IPS-20b (cell line): ENCODE measurements around the gene TSNAXIP1.
A peak's percentile ranks its signal among the peaks of the same experiment; 100 is the strongest.

ENCODE experiments used
- H3K27ac ChIP-seq: one replicate; pipeline ENCODE4 v1.5.1; 2013; ENCODE audit warnings: low read length
- H3K27me3 ChIP-seq: 2 replicates; pipeline ENCODE4 v1.6.1; 2013; ENCODE audit warnings: mild to moderate bottlenecking, low read length, inconsistent platforms; ENCODE audit not compliant: insufficient read depth
- H3K36me3 ChIP-seq: 2 replicates; pipeline ENCODE4 v1.6.1; 2013; ENCODE audit warnings: low read depth, mild to moderate bottlenecking, inconsistent platforms, low read length, moderate library complexity; ENCODE audit not compliant: insufficient read depth
- H3K4me1 ChIP-seq: 2 replicates; pipeline ENCODE4 v1.6.1; 2013; ENCODE audit warnings: mild to moderate bottlenecking, control low read depth, inconsistent platforms, low read length, moderate library complexity; ENCODE audit not compliant: insufficient read depth
- H3K4me3 ChIP-seq: 2 replicates; pipeline ENCODE4 v1.5.1; 2013; ENCODE audit warnings: mild to moderate bottlenecking, low read length, inconsistent platforms
- H3K9ac ChIP-seq: 2 replicates; pipeline ENCODE4 v1.6.1; 2013; ENCODE audit warnings: low read depth, mild to moderate bottlenecking, inconsistent platforms, low read length, moderate library complexity
- H3K9me3 ChIP-seq: 2 replicates; pipeline ENCODE4 v1.6.1; 2013; ENCODE audit warnings: mild to moderate bottlenecking, low read depth, low read length, inconsistent platforms; ENCODE audit not compliant: insufficient read depth

The TSNAXIP1 gene

GRCh38 chr16:67790071-67790470 is 16.6 kb upstream of the TSNAXIP1 start:
- H3K4me3 ChIP-seq = no peak overlapping the region
- no peaks in the 10 kb centered on the region for H3K27me3 ChIP-seq
- no peak overlapping the region for H3K9ac ChIP-seq
- no peak overlapping the region for H3K27ac ChIP-seq
- H3K9me3 ChIP-seq = no peaks in the 10 kb centered on the region
- no peaks in the 10 kb centered on the region for H3K4me1 ChIP-seq
- no peaks in the 10 kb centered on the region for H3K36me3 ChIP-seq

DNA sequence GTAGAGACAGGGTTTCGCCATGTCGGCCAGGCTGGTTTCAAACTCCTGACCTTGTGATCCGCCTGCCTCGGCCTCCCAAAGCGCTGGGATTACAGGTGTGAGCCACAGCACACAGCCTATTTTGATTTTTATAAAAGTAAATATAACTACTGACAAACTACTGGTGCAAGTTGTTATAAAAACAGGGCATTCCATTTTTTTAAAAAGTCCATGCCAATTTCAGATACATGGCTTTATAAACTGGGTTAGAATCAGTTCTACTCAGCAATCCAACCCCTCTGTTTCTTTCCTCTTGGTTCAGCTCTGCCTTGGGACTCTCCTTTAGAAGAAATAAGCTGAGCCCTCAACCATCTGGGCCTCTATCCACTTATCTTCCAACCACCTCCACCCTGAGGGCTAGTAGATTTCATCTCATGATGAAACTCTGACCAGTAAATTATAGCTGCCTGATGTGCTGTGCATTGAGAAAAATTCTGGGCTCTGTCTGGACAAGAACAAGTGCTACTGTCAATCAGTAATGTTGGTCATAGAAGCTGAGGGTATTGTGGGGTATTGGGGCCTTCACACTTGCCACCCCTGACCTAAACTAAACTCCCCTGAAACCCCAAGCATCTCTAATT is 10.5 kb upstream of the TSNAXIP1 start:
- Histone ChIP-seq H3K4me3 (no peak overlapping the region), H3K4me1 (no peaks in the 10 kb centered on the region), H3K27ac (no peak overlapping the region), H3K9ac (no peak overlapping the region), H3K9me3 (no peaks in the 10 kb centered on the region), H3K36me3 (peaks cover 11% of the 10 kb centered on the region), H3K27me3 (no peaks in the 10 kb centered on the region)

GRCh38 chr16:67800338-67800926 is 6.3 kb upstream of the TSNAXIP1 start:
- Histone ChIP-seq H3K27me3 (no peaks in the 10 kb centered on the region), H3K9ac (no peak overlapping the region), H3K36me3 (peaks cover 35% of the 10 kb centered on the region), H3K4me1 (no peaks in the 10 kb centered on the region), H3K9me3 (no peaks in the 10 kb centered on the region), H3K4me3 (no peak overlapping the region), H3K27ac (no peak overlapping the region)

- no peaks in the 10 kb centered on the region for H3K27me3 ChIP-seq
- H3K9ac ChIP-seq = no peak overlapping the region
- no peaks in the 10 kb centered on the region for H3K4me1 ChIP-seq
- no peaks in the 10 kb centered on the region for H3K9me3 ChIP-seq
- peaks cover 35% of the 10 kb centered on the region for H3K36me3 ChIP-seq
- H3K27ac ChIP-seq = no peak overlapping the region
- no peak overlapping the region for H3K4me3 ChIP-seq
Observed at GRCh38 chr16:67801241-67801640, 5.4 kb upstream of the TSNAXIP1 start.

- Histone ChIP-seq H3K4me1 (no peaks in the 10 kb centered on the region), H3K36me3 (peaks cover 35% of the 10 kb centered on the region), H3K9ac (no peak overlapping the region), H3K27ac (no peak overlapping the region), H3K9me3 (no peaks in the 10 kb centered on the region), H3K27me3 (no peaks in the 10 kb centered on the region), H3K4me3 (no peak overlapping the region)
Observed at GRCh38 chr16:67801883-67802282, 4.8 kb upstream of the TSNAXIP1 start.

DNA sequence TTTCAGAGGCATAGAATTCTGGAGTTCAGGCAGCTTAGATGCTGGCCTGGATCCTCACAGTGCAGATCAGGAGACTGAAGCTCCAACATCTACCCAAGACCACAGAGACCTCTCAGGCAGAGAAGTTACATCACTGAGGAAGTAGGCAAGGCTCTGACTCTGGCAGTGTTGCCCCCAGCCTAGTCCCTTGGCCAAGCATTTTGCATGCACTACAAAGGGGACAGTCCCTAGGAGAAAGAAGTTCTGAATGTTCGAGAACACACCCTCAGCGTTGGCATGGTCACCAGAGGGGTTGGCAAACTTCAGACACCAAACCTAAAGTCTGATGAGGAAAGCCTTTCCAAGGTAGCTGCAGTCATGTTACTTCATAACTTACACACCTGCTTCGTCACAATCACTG is 2.8 kb upstream of the TSNAXIP1 start:
- Histone ChIP-seq H3K4me3 (no peak overlapping the region), H3K27ac (no peak overlapping the region), H3K9me3 (no peaks in the 10 kb centered on the region), H3K9ac (no peak overlapping the region), H3K27me3 (no peaks in the 10 kb centered on the region), H3K4me1 (0 out of 2 replicates have a peak, but pooled peaks cover 4% of the 10 kb centered on the region), H3K36me3 (peaks cover 35% of the 10 kb centered on the region)

DNA sequence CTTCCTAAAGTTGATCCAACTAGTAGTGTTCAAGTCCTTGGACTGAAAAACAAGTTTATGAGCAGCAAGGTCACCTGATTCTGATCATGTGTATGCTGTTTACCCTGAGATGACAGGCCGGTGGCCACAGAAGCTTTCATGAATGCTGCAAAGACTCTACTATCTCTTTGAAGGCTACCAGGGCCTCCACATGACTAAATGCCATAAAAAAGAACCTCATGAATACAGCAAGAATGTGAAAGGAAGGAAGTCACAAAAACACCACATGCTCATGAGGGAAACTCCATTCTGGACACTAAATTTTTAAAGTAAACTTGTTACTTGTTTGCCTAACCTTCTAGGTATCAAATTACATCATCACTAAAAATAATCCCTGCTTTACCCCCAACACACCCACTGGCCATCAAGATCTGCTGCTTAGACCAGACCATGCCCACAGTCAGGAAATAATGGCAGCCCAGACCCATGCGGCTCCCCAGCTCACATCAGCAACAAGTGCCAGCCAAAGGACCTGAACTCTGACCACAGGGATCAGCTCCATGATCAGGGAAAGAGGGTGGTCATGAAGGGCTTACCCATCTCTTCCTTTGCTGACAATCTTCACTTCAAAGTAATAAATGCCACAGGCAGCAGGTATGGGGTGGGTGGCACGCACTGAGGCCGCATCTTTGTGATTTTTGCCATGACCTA is 1.7 kb upstream of the TSNAXIP1 start:
- H3K27me3 ChIP-seq = no peaks in the 10 kb centered on the region
- H3K27ac ChIP-seq = no peak overlapping the region
- no peaks in the 10 kb centered on the region for H3K9me3 ChIP-seq
- H3K36me3 ChIP-seq = peaks cover 31% of the 10 kb centered on the region
- H3K9ac ChIP-seq = peak overlapping the region; percentile 93; the same call in 1 of the 2 replicates
- peak overlapping the region; percentile 97 for H3K4me3 ChIP-seq
- H3K4me1 ChIP-seq = 0 out of 2 replicates have a peak, but pooled peaks cover 4% of the 10 kb centered on the region

GRCh38 chr16:67805718-67806427 is 816 bp upstream of the TSNAXIP1 start:
- Histone ChIP-seq H3K27ac (no peak overlapping the region), H3K9me3 (no peaks in the 10 kb centered on the region), H3K4me1 (0 out of 2 replicates have a peak, but pooled peaks cover 4% of the 10 kb centered on the region), H3K4me3 (peak overlapping the region; percentile 97), H3K27me3 (no peaks in the 10 kb centered on the region), H3K9ac (peak overlapping the region; percentile 93), H3K36me3 (peaks cover 27% of the 10 kb centered on the region)

DNA sequence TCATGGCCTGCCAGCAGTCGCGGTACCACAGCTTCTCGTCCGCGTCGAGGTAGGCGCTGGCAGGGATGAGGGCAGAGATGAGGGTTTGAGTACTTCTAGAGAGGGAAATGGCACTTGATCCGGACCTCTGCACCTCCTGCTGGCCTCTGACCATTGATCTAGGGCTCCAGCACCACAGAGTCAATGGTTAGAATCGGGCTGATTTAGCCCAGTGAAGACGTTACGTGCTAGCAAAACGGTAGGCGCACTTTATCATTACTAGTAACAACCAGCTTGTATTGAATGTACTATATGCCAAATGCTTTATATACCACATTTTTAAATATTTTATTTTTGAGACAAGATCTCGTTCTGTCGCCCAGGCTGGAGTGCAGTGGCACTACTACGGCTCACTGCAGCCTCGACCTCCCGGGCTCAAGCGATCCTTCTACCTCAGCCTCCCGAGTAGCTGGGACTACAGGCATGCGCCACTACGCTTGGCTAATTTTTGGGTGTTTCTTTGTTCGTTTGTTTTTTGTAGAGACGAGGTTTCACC is 526 bp downstream of the TSNAXIP1 start:
- H3K9ac ChIP-seq = peak overlapping the region; percentile 50; the same call in 1 of the 2 replicates
- peaks cover 14% of the 10 kb centered on the region for H3K36me3 ChIP-seq
- H3K9me3 ChIP-seq = no peaks in the 10 kb centered on the region
- H3K27ac ChIP-seq = no peak overlapping the region
- no peaks in the 10 kb centered on the region for H3K27me3 ChIP-seq
- H3K4me3 ChIP-seq = peak overlapping the region; percentile 97
- H3K4me1 ChIP-seq = 0 out of 2 replicates have a peak, but pooled peaks cover 4% of the 10 kb centered on the region

GRCh38 chr16:67811899-67812298 is 5.2 kb downstream of the TSNAXIP1 start:
- H3K4me3 ChIP-seq = no peak overlapping the region
- no peaks in the 10 kb centered on the region for H3K36me3 ChIP-seq
- no peak overlapping the region for H3K27ac ChIP-seq
- no peaks in the 10 kb centered on the region for H3K27me3 ChIP-seq
- no peaks in the 10 kb centered on the region for H3K9me3 ChIP-seq
- H3K4me1 ChIP-seq = 0 out of 2 replicates have a peak, but pooled peaks cover 4% of the 10 kb centered on the region
- no peak overlapping the region for H3K9ac ChIP-seq

DNA sequence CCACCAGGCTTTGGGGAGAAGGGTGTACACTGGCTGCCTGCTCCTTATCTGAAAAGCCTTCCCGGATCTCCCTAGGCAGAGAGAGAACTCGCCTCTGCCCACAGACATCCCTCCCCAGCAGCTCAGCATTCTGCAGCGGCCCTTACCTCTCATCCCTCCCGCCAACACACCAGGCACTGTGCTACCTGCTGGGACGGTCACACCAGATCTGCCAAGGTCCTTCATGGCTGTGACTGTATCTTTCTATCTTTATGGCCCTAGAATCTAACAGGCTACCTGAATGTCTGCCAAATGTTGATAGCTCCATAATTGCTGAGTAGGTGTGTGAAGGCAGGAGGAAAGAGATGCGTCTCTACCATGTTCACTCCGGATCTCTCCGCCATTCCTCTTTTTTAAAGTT is 7.9 kb downstream of the TSNAXIP1 start:
- H3K4me1 ChIP-seq = no peaks in the 10 kb centered on the region
- H3K4me3 ChIP-seq = no peak overlapping the region
- H3K9ac ChIP-seq = no peak overlapping the region
- H3K27me3 ChIP-seq = no peaks in the 10 kb centered on the region
- H3K36me3 ChIP-seq = no peaks in the 10 kb centered on the region
- no peaks in the 10 kb centered on the region for H3K9me3 ChIP-seq
- H3K27ac ChIP-seq = no peak overlapping the region
